GM12874 (cell line): Measurements from ENCODE around the gene PHF10.

Source experiments
- CTCF ChIP-seq: IDR thresholded peaks from 2 replicates; pipeline ENCODE4 v1.5.1; 2011; ENCODE audit warnings: low read depth, mild to moderate bottlenecking, control low read depth, low read length, moderate library complexity; ENCODE audit not compliant: insufficient read depth

Gene PHF10

GRCh38 chr6:169663468-169663867 lies 60.8 kb downstream of the PHF10 start:
- no peak for TF ChIP-seq CTCF

- TF ChIP-seq CTCF, result no peak
These were observed 62.9 kb downstream of the PHF10 start for GRCh38 chr6:169661391-169661756.

GRCh38 chr6:169660751-169661390 lies 63.4 kb downstream of the PHF10 start:
- TF ChIP-seq CTCF, result no peak

- no peak for TF ChIP-seq CTCF
These were observed 64.3 kb downstream of the PHF10 start for GRCh38 chr6:169659820-169660610.

GRCh38 chr6:169657284-169657610 lies 67.1 kb downstream of the PHF10 start:
- no peak for TF ChIP-seq CTCF

- no peak for TF ChIP-seq CTCF
These were observed 67.6 kb downstream of the PHF10 start for GRCh38 chr6:169656546-169657283.

- no peak for TF ChIP-seq CTCF
These were observed 69.5 kb downstream of the PHF10 start for GRCh38 chr6:169654598-169655391.
